Peyer's patch (tissue), 4 donors: ENCODE results near the gene GRK6.

ENCODE experiments used
- POLR2A ChIP-seq, 2 donors: fragments of 450-650 bp; IDR thresholded peaks; one replicate each; pipeline ENCODE4 v1.5.1; 2017; ENCODE audit warnings: antibody characterized with exemption in 2 of 2, mild to moderate bottlenecking in 2 of 2, moderate library complexity in 2 of 2
- TF ChIP-seq, protein P1 (sequence below), 6 experiments: fragments of 450-650 bp in 4 of 6; fragments of 200-600 bp in 2 of 6; sonication (generic) in 1 of 6; IDR thresholded peaks; one replicate each; pipeline ENCODE4 v1.5.1; 2017 to 2019; ENCODE audit warnings: antibody characterized with exemption in 6 of 6, mild to moderate bottlenecking in 3 of 6, moderate library complexity in 1 of 6

DNA sequence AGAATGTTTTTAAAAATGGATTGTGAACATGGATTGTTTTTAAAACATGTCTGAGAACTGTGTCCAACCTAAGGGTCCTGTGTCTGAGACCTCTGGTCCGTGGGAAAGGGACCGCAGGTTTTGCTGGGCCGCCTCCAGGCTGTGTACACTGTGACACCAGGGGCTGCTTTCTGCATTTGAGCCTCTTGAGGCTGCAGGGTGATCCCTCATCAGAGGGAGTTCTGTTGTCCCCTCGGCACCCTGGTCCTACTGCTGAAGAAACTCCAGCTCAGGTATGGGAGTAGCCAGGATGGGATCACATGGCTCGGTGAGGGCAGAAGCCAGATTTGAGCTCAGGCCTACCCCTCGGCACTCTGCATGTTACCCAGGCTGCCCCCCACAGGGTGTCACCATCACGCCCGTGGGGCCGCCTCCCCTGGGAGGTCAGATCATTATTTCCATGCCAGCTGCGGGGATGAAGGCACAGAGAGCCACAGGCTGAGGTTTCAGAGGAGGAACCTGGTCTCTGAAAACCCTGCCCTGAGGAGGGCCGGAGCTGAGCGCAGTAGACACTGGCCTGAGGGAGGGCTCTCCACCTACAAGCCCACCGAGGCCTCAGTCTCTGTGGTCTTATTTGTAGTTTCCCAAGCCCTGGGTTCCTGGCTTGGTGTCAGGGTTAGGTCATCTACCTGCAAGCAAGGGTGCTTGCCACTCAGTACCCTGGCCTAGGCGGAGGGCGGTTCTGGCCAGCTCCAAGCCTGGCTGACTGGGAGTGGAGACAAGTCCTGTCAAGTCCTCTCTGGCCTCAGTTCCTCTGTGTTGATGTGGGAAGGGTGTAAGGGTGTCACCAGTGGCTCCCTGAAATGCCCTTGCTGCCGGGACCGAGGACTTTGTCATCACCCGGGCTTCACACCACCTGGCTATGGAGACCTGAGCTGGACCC lies 22.9 kb downstream of the GRK6 start:
- TF ChIP-seq, protein P1, sequence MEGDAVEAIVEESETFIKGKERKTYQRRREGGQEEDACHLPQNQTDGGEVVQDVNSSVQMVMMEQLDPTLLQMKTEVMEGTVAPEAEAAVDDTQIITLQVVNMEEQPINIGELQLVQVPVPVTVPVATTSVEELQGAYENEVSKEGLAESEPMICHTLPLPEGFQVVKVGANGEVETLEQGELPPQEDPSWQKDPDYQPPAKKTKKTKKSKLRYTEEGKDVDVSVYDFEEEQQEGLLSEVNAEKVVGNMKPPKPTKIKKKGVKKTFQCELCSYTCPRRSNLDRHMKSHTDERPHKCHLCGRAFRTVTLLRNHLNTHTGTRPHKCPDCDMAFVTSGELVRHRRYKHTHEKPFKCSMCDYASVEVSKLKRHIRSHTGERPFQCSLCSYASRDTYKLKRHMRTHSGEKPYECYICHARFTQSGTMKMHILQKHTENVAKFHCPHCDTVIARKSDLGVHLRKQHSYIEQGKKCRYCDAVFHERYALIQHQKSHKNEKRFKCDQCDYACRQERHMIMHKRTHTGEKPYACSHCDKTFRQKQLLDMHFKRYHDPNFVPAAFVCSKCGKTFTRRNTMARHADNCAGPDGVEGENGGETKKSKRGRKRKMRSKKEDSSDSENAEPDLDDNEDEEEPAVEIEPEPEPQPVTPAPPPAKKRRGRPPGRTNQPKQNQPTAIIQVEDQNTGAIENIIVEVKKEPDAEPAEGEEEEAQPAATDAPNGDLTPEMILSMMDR (IDR thresholded peaks at IDR 0.05): no peak
- TF ChIP-seq POLR2A (IDR thresholded peaks at IDR 0.05): no peak
